Prostate gland (tissue), 2 donors: ENCODE measurements around the gene TYRP1. TPM values are rescaled to one million over a fixed set of nuclear protein-coding genes. Genes with fewer than 3 reads are reported as not detected.

Experiments used
- DNase-seq: peaks from one replicate; pipeline ENCODE4 v3.0.0-alpha.2; 2019; ENCODE audit warnings: low spot score
- H3K27ac ChIP-seq, 2 donors: fragments of 200-600 bp; sonication (generic); 2 replicates each; pipeline ENCODE4 v1.5.1; 2017 to 2019
- H3K27me3 ChIP-seq: fragments of 200-600 bp; sonication (generic); replicated peaks from 2 replicates; pipeline ENCODE4 v1.5.1; 2019; ENCODE audit not compliant: insufficient read depth
- H3K36me3 ChIP-seq, 2 donors: fragments of 200-600 bp; sonication (generic); 1 replicate in 1 of 2; 2 replicates in 1 of 2; pipeline versions ENCODE4 v1.5.1 to v1.8.1; 2017 to 2019
- H3K4me1 ChIP-seq: fragments of 200-600 bp; sonication (generic); replicated peaks from 2 replicates; pipeline ENCODE4 v1.5.1; 2019
- H3K4me3 ChIP-seq, 2 donors: fragments of 200-600 bp; sonication (generic); 2 replicates each; pipeline ENCODE4 v1.5.1; 2017 to 2019
- H3K9me3 ChIP-seq: fragments of 200-600 bp; sonication (generic); 2 replicates; pipeline ENCODE4 v1.5.1; 2017
- POLR2A ChIP-seq: fragments of 450-650 bp; IDR thresholded peaks from one replicate; pipeline ENCODE4 v1.6.1; 2016; ENCODE audit warnings: antibody characterized with exemption, mild to moderate bottlenecking
- POLR2AphosphoS5 ChIP-seq: sonication (generic); formaldehyde crosslinking; IDR thresholded peaks from one replicate; pipeline ENCODE4 v1.6.1; 2017; ENCODE audit warnings: antibody characterized with exemption
- WGBS: methylation state at CpG from one replicate; pipeline ENCODE4 v1.1.5; 2018; 5-methylcytosine and 5-hydroxymethylcytosine counted together
- intact Hi-C: fragments of 100-400 bp; cut with DNase I; formaldehyde crosslinking; loops from one replicate; pipeline ENCODE4 v1.14.2; 2022
- total RNA-seq, 2 donors: library from RNA; depleted of rRNA; stranded (reverse); fragments of >200 nt; gene quantifications; one replicate each; pipeline ENCODE4 v1.1.0, GENCODE V29; 2016
- TF ChIP-seq, protein P1 (sequence below), 4 experiments: fragments of 200-600 bp in 2 of 4; fragments of 450-650 bp in 2 of 4; sonication (generic) in 2 of 4; IDR thresholded peaks; 1 replicate in 3 of 4; 2 replicates in 1 of 4; pipeline ENCODE4 v1.5.1; 2016 to 2019; ENCODE audit warnings: antibody characterized with exemption in 4 of 4, mild to moderate bottlenecking in 2 of 4, moderate library complexity in 2 of 4

TYRP1 gene
- total RNA-seq, 2 donors from 2014 or later = 0.80 TPM; not detected in 1

DNA sequence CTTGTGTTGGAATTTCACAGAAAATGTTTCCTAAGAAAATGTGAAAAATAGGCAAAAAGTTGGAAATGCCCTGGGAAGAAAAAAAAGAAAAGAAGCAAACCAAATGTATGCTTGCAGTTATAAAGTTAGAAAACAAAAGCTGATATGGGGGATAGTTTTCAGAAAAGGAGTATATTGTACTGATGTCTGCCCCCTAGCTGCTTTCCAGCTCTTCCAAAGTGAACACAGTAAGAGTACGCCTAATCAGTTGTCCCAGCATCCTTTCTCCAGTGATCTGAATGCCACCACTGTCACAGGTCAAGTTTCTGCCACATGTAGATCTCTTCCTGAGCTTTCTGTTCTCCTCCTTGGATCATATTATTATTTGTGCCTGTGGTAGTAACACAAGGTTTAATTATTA lies 5.8 kb downstream of the TYRP1 start:
- intact Hi-C loops = no loop called here
- no peak overlapping the region for H3K4me3 ChIP-seq
- TF ChIP-seq POLR2AphosphoS5 (no peak), POLR2A (no peak)
- TF ChIP-seq, protein P1, sequence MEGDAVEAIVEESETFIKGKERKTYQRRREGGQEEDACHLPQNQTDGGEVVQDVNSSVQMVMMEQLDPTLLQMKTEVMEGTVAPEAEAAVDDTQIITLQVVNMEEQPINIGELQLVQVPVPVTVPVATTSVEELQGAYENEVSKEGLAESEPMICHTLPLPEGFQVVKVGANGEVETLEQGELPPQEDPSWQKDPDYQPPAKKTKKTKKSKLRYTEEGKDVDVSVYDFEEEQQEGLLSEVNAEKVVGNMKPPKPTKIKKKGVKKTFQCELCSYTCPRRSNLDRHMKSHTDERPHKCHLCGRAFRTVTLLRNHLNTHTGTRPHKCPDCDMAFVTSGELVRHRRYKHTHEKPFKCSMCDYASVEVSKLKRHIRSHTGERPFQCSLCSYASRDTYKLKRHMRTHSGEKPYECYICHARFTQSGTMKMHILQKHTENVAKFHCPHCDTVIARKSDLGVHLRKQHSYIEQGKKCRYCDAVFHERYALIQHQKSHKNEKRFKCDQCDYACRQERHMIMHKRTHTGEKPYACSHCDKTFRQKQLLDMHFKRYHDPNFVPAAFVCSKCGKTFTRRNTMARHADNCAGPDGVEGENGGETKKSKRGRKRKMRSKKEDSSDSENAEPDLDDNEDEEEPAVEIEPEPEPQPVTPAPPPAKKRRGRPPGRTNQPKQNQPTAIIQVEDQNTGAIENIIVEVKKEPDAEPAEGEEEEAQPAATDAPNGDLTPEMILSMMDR (IDR thresholded peaks at IDR 0.05) = no peak
- no peaks in the 10 kb centered on the region for H3K9me3 ChIP-seq
- no peaks in the 10 kb centered on the region for H3K36me3 ChIP-seq
- H3K27ac ChIP-seq = no peak overlapping the region
- 97% methylated on average over 1 of the region's 1 CpG for WGBS
- H3K27me3 ChIP-seq = no peaks in the 10 kb centered on the region
- DNase-seq = no peak
- no peaks in the 10 kb centered on the region for H3K4me1 ChIP-seq

DNA sequence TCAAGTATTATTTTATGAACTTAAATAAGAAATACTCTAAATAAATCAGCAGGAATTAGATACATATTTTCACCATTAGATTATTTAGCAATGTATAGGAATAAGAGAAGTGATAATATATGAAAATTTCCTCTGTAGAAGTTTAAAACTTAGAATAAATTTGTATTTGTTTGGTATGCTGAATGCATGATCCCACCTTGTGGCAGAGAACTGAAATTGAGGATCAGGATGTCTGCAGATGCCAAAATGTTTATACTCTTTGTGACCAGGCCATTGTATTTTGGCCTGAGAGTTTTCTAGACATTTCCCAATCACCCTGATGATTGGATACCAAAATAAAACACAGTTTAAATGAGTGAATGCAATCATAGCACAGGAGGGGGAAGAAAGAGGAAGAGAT lies 6.3 kb downstream of the TYRP1 start:
- Histone ChIP-seq H3K4me3 (no peak overlapping the region), H3K4me1 (no peaks in the 10 kb centered on the region), H3K27ac (no peak overlapping the region), H3K9me3 (no peaks in the 10 kb centered on the region), H3K36me3 (no peaks in the 10 kb centered on the region), H3K27me3 (no peaks in the 10 kb centered on the region)
- TF ChIP-seq POLR2AphosphoS5 (no peak), POLR2A (no peak)
- TF ChIP-seq, protein P1 (IDR thresholded peaks at IDR 0.05) = no peak
- no peak for DNase-seq
- intact Hi-C loops = no loop called here

DNA sequence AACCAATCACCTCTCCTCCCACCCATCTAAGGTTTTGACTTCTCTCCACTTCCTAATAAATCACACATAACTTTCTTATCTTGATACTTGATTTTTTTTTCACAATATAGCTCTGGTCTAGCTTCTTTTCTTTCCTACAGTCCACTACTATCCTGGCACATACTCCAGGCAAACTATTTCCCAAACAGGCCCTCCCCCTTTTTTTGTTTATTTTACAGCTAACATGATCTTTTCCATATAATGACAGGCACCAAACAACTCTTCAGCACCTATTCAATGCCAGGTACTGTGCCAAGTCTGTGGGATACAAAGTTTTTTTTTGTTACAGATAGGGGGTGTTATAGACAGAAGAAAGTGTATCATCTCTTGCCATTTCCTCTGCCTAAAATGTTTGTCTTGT lies 7.9 kb downstream of the TYRP1 start:
- DNase-seq = no peak
- TF ChIP-seq, protein P1 (IDR thresholded peaks at IDR 0.05) = no peak
- TF ChIP-seq POLR2A (no peak), POLR2AphosphoS5 (no peak)
- Histone ChIP-seq H3K27ac (no peak overlapping the region), H3K4me3 (no peak overlapping the region), H3K9me3 (no peaks in the 10 kb centered on the region), H3K4me1 (no peaks in the 10 kb centered on the region), H3K36me3 (no peaks in the 10 kb centered on the region), H3K27me3 (no peaks in the 10 kb centered on the region)
- intact Hi-C loops = no loop called here

DNA sequence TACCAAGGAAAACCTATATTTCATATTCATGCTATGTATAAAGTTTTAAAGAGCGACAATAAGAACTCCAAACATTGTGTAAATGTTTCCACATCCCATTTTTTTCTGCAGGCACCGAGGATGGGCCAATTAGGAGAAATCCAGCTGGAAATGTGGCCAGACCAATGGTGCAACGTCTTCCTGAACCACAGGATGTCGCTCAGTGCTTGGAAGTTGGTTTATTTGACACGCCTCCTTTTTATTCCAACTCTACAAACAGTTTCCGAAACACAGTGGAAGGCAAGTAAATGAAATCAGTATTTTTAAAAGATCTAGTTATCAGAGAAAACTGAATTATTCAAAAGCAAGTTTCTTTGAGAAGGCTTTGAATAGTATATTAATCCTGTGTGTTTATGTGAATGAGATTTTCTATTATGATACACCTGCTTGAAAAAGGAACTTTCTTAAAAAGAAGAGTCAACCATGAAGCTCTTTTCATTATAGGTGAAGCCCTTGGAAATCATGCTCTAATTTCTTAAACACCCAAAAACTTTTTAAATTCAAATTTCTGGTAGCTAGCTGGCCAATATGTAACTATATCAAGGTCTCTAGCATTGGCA lies 9.1 kb downstream of the TYRP1 start:
- TF ChIP-seq, protein P1 (IDR thresholded peaks at IDR 0.05) = peak in 3 of 4 experiments; percentile 12 to 54 (median 37)
- TF ChIP-seq POLR2AphosphoS5 (no peak), POLR2A (no peak)
- H3K27ac ChIP-seq = no peak overlapping the region
- peak; percentile 16 for DNase-seq
- no peaks in the 10 kb centered on the region for H3K9me3 ChIP-seq
- no peaks in the 10 kb centered on the region for H3K27me3 ChIP-seq
- no peaks in the 10 kb centered on the region for H3K4me1 ChIP-seq
- WGBS = 18% methylated on average over 6 of the region's 6 CpGs
- no peaks in the 10 kb centered on the region for H3K36me3 ChIP-seq
- intact Hi-C loops = no loop called here
- no peak overlapping the region for H3K4me3 ChIP-seq

DNA sequence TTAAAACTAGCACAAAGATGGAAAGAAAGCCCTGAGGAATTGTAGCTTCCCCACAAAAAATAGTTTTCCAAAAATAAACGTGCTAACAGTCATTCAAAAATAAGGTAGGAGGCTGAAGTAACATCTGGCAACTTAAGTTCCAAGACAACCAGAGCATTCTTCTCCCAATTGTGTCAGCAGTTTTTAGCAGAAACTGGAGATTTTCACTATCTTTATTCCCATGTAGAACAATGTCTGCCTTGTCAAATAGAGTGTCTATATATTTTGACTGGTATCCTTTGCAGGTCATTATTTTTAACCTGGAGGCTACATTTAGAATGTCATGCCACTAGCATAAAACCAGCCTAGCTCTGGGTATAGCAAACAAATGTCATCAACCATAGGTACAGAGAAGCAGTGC lies 10.8 kb downstream of the TYRP1 start:
- H3K36me3 ChIP-seq = no peaks in the 10 kb centered on the region
- no peak overlapping the region for H3K27ac ChIP-seq
- 17% methylated on average over 1 of the region's 1 CpG for WGBS
- H3K4me3 ChIP-seq = no peak overlapping the region
- no peak for DNase-seq
- no peaks in the 10 kb centered on the region for H3K27me3 ChIP-seq
- TF ChIP-seq, protein P1 (IDR thresholded peaks at IDR 0.05) = no peak
- TF ChIP-seq POLR2A (no peak), POLR2AphosphoS5 (no peak)
- no peaks in the 10 kb centered on the region for H3K9me3 ChIP-seq
- intact Hi-C loops = no loop called here
- H3K4me1 ChIP-seq = no peaks in the 10 kb centered on the region
